Upper lobe of right lung (tissue), 1 donor: ENCODE results near the gene TCF7L2. TPM values are rescaled to one million over a fixed set of nuclear protein-coding genes. Genes with fewer than 3 reads are reported as not detected.

ENCODE experiments used
- ATAC-seq: fragments of 200-7000 bp; cut with Tn5 transposase; one replicate; pipeline ENCODE4 v1.9.1; 2020; ENCODE audit warnings: mild to moderate bottlenecking, moderate library complexity
- DNase-seq: peaks from one replicate; pipeline ENCODE4 v3.0.0-alpha.2; 2020
- H3K27ac ChIP-seq: fragments of 200-600 bp; one replicate; pipeline ENCODE4 v1.8.0; 2022
- H3K27me3 ChIP-seq: fragments of 200-600 bp; one replicate; pipeline ENCODE4 v1.8.0; 2022; ENCODE audit warnings: mild to moderate bottlenecking
- H3K36me3 ChIP-seq: fragments of 200-600 bp; one replicate; pipeline ENCODE4 v1.8.0; 2022
- H3K4me1 ChIP-seq: fragments of 200-600 bp; one replicate; pipeline ENCODE4 v1.8.0; 2022
- H3K4me3 ChIP-seq: fragments of 200-600 bp; one replicate; pipeline ENCODE4 v1.8.0; 2022; ENCODE audit warnings: mild to moderate bottlenecking
- H3K9me3 ChIP-seq: fragments of 200-600 bp; one replicate; pipeline ENCODE4 v1.8.0; 2022
- CTCF ChIP-seq: fragments of 200-600 bp; IDR thresholded peaks from one replicate; pipeline ENCODE4 v1.8.0; 2022; ENCODE audit warnings: antibody characterized with exemption
- intact Hi-C: fragments of 100-400 bp; cut with DNase I; formaldehyde crosslinking; loops from one replicate; pipeline ENCODE4 v1.11.0; 2022
- total RNA-seq: library from RNA; stranded (reverse); fragmentation: NEBNext Ultra II Directional; extraction: Animal tissue kit (Norgen Biotek cat#: 25700); gene quantifications from one replicate; pipeline ENCODE4 v1.2.1, GENCODE V29; 2021
- donor health status: DM: no; HTN: yes; CAD: no; lungs with severe emphysema.

TCF7L2 gene
- total RNA-seq, 1 donor from 2014 or later: 47.4 TPM

- Histone ChIP-seq H3K4me1 (peaks cover 27% of the 10 kb centered on the region), H3K36me3 (no peaks in the 10 kb centered on the region), H3K4me3 (no peak overlapping the region), H3K9me3 (no peaks in the 10 kb centered on the region), H3K27me3 (no peaks in the 10 kb centered on the region), H3K27ac (no peak overlapping the region)
- intact Hi-C loops: no loop called here
- ATAC-seq (no peak), DNase-seq (no peak)
- TF ChIP-seq CTCF: no peak
These were observed 81.1 kb downstream of the TCF7L2 start for GRCh38 chr10:113031147-113031546.

DNA sequence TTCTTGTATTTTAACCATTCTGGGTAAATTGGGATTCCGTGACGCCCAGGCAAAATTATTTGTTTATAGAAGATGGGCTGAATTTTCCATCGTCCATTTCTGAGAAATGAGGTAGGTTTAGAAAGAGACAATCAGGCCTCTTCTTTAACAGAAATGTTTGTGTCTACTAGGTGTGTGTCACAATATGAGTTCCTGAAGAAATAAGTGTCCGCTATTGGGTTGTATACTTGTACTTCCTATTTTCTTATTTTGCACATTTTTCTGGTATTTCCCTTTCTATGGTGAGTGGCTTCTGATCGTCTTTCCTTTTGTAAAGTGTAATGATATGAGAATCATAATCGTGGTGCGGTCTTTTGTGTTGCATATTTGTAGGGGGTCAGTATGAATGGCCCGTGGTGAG, 83.9 kb downstream of the TCF7L2 start:
- H3K27me3 ChIP-seq: no peaks in the 10 kb centered on the region
- no peak for TF ChIP-seq CTCF
- no peak overlapping the region for H3K4me3 ChIP-seq
- ATAC-seq (peak; percentile 52), DNase-seq (no peak)
- no peaks in the 10 kb centered on the region for H3K36me3 ChIP-seq
- H3K9me3 ChIP-seq: no peaks in the 10 kb centered on the region
- H3K27ac ChIP-seq: no peak overlapping the region
- intact Hi-C loops: no loop called here
- H3K4me1 ChIP-seq: peaks cover 3% of the 10 kb centered on the region

GRCh38 chr10:113035732-113036312, 85.8 kb downstream of the TCF7L2 start:
- peaks cover 3% of the 10 kb centered on the region for H3K4me1 ChIP-seq
- no peak overlapping the region for H3K27ac ChIP-seq
- H3K27me3 ChIP-seq: no peaks in the 10 kb centered on the region
- H3K9me3 ChIP-seq: no peaks in the 10 kb centered on the region
- H3K4me3 ChIP-seq: no peak overlapping the region
- intact Hi-C loops: no loop called here
- no peak for TF ChIP-seq CTCF
- DNase-seq (no peak), ATAC-seq (peak; percentile 81)
- peaks cover 3% of the 10 kb centered on the region for H3K36me3 ChIP-seq

- peaks cover 3% of the 10 kb centered on the region for H3K36me3 ChIP-seq
- intact Hi-C loops: no loop called here
- no peaks in the 10 kb centered on the region for H3K9me3 ChIP-seq
- no peak for TF ChIP-seq CTCF
- DNase-seq: no peak
- H3K27me3 ChIP-seq: no peaks in the 10 kb centered on the region
- no peak overlapping the region for H3K27ac ChIP-seq
- no peak overlapping the region for H3K4me3 ChIP-seq
- H3K4me1 ChIP-seq: peaks cover 3% of the 10 kb centered on the region
- ATAC-seq: no peak
These were observed 86.6 kb downstream of the TCF7L2 start for GRCh38 chr10:113036619-113037018.

DNA sequence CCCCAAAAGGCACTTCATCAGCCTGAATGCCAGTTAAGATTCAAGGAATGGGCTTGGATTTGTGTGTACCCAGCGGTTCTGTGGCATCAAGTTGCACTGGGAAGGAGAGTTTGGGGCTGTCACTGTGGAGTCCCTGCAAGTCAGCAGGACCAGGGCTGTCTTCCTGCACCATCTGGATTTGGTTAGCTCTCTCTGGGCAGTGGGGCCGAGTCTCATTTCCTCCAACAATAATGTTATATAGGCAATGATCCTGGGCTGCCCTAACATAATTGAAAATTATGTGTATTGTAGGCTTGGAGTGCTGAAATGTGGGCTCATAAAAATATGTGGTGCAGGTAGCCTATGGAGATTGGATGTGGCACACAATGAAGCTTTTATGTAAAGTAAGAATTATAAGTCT, 87.2 kb downstream of the TCF7L2 start:
- no peak for TF ChIP-seq CTCF
- intact Hi-C loops: no loop called here
- H3K9me3 ChIP-seq: no peaks in the 10 kb centered on the region
- H3K4me1 ChIP-seq: peaks cover 3% of the 10 kb centered on the region
- no peak overlapping the region for H3K27ac ChIP-seq
- H3K27me3 ChIP-seq: no peaks in the 10 kb centered on the region
- H3K36me3 ChIP-seq: peaks cover 3% of the 10 kb centered on the region
- no peak overlapping the region for H3K4me3 ChIP-seq
- DNase-seq (no peak), ATAC-seq (no peak)

- no peak for TF ChIP-seq CTCF
- Histone ChIP-seq H3K9me3 (no peaks in the 10 kb centered on the region), H3K27me3 (no peaks in the 10 kb centered on the region), H3K4me3 (no peak overlapping the region), H3K27ac (no peak overlapping the region), H3K36me3 (peaks cover 3% of the 10 kb centered on the region), H3K4me1 (peaks cover 6% of the 10 kb centered on the region)
- DNase-seq (no peak), ATAC-seq (no peak)
- intact Hi-C loops: no loop called here
These were observed 88.1 kb downstream of the TCF7L2 start for GRCh38 chr10:113038183-113038582.
